Ascending aorta (tissue), 2 donors: ENCODE data around the gene MTREX. TPM values are rescaled to one million over a fixed set of nuclear protein-coding genes. Genes with fewer than 3 reads are reported as not detected.

ENCODE experiments used
- DNase-seq, 2 donors: peaks; one replicate each; pipeline ENCODE4 v3.0.0-alpha.2; 2019; ENCODE audit warnings: low spot score in 2 of 2
- H3K27ac ChIP-seq, 2 donors: fragments of 200-600 bp; sonication (generic); one replicate each; pipeline ENCODE4 v1.5.1; 2016 to 2017; ENCODE audit warnings: mild to moderate bottlenecking in 1 of 2
- H3K27me3 ChIP-seq: fragments of 200-600 bp; sonication (generic); one replicate; pipeline ENCODE4 v1.5.1; 2017
- H3K36me3 ChIP-seq, 2 donors: fragments of 200-600 bp; sonication (generic); one replicate each; pipeline ENCODE4 v1.5.1; 2016
- H3K4me1 ChIP-seq, 2 donors: fragments of 200-600 bp; sonication (generic); one replicate each; pipeline ENCODE4 v1.5.1; 2016 to 2017; ENCODE audit warnings: mild to moderate bottlenecking in 1 of 2
- H3K4me3 ChIP-seq, 2 donors: fragments of 200-600 bp; sonication (generic); one replicate each; pipeline ENCODE4 v1.5.1; 2016 to 2017; ENCODE audit warnings: mild to moderate bottlenecking in 1 of 2
- H3K9me3 ChIP-seq, 2 donors: fragments of 200-600 bp; sonication (generic); one replicate each; pipeline ENCODE4 v1.5.1; 2016
- intact Hi-C: fragments of 100-400 bp; cut with DNase I; formaldehyde crosslinking; loops from one replicate; pipeline ENCODE4 v1.15.1; 2023
- total RNA-seq: library from RNA; depleted of rRNA; stranded (reverse); fragments of >200 nt; gene quantifications from one replicate; pipeline ENCODE4 v1.1.0, GENCODE V29; 2016
- TF ChIP-seq, protein P1 (sequence below), 3 experiments: fragments of 200-600 bp in 2 of 3; fragments of 450-650 bp in 1 of 3; sonication (generic) in 2 of 3; IDR thresholded peaks; one replicate each; pipeline ENCODE4 v1.5.1; 2016 to 2019; ENCODE audit warnings: antibody characterized with exemption in 3 of 3, mild to moderate bottlenecking in 1 of 3, moderate library complexity in 1 of 3

Gene MTREX
- total RNA-seq, 1 donor from 2014 or later, result 17.1 TPM

DNA sequence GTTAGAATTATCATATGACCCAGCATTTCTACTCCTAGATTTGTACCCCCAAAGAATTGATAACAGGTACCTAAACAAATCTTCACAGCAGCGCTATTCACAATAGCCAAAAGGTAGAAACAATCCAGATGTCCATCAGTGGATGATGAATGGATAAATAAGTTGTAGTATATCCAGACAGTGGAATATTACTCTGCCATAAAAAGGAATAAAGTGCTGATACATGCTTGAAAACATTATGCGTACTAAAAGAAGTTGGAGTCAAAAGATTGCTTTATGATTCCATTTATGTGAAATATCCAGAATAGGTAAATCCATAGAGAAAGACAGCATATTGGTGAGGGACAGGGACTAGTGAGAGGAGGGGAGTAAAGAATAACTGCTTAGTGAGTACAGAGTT, 26.0 kb downstream of the MTREX start:
- Histone ChIP-seq H3K27ac (no peak overlapping the region), H3K9me3 (no peaks in the 10 kb centered on the region), H3K4me3 (no peak overlapping the region), H3K36me3 (peaks cover 6 to 17% of the 10 kb centered on the region in 2 donors), H3K4me1 (peaks cover 0 to 5% of the 10 kb centered on the region in 2 donors), H3K27me3 (no peaks in the 10 kb centered on the region)
- TF ChIP-seq, protein P1, sequence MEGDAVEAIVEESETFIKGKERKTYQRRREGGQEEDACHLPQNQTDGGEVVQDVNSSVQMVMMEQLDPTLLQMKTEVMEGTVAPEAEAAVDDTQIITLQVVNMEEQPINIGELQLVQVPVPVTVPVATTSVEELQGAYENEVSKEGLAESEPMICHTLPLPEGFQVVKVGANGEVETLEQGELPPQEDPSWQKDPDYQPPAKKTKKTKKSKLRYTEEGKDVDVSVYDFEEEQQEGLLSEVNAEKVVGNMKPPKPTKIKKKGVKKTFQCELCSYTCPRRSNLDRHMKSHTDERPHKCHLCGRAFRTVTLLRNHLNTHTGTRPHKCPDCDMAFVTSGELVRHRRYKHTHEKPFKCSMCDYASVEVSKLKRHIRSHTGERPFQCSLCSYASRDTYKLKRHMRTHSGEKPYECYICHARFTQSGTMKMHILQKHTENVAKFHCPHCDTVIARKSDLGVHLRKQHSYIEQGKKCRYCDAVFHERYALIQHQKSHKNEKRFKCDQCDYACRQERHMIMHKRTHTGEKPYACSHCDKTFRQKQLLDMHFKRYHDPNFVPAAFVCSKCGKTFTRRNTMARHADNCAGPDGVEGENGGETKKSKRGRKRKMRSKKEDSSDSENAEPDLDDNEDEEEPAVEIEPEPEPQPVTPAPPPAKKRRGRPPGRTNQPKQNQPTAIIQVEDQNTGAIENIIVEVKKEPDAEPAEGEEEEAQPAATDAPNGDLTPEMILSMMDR (IDR thresholded peaks at IDR 0.05), result no peak
- no peak for DNase-seq
- intact Hi-C loops, result no loop called here

DNA sequence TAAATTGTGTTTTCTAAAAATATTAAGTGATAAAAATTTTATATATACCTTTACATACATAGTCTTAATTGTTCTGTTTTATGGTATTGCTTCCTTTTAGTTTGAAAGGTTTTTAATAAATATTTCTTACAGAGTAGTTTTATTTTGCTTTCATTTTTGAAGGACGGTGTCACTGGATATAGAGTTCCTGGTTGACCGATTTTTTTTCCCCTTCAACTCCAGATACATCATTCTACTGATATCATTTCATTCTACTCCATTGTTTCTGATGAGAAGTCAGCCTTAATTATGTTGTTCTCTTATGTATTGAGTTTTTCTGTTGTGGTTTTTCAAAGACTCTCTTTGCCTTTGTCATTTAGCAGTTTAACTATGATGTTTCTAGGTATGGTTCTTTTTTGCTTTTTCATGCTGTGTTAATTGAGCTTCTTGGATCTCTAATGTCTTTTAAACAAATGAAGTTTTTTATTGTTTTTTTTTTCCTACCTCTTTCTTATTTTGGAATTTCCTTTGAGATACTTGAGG, 30.4 kb downstream of the MTREX start:
- Histone ChIP-seq H3K4me3 (peak overlapping the region in 1 of 2 donors; percentile 34), H3K4me1 (peaks cover 0 to 12% of the 10 kb centered on the region in 2 donors), H3K36me3 (no peaks in the 10 kb centered on the region), H3K27ac (peak overlapping the region; percentile 38 to 63), H3K27me3 (no peaks in the 10 kb centered on the region), H3K9me3 (no peaks in the 10 kb centered on the region)
- DNase-seq, result no peak
- intact Hi-C loops, result no loop called here
- TF ChIP-seq, protein P1 (IDR thresholded peaks at IDR 0.05), result no peak

DNA sequence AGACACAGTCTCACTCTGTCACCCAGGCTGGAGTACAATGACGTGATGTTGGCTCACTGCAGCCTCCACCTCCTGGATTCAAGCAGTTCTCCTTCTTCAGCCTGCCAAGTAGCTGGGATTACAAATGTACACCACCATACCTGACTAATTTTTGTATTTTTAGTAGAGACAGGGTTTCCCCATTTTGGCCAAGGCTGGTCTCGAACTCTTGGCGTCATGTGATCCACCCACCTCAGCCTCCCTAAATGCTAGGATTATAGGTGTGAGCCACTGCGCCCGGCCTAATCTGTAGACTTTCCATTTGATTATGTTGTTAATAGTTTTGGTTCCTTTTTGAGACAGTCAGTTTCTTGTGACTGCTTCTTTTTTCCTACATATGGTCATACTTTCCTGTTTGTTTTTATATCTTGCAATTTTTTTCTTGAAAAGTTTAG, 31.0 kb downstream of the MTREX start:
- Histone ChIP-seq H3K9me3 (no peaks in the 10 kb centered on the region), H3K27me3 (no peaks in the 10 kb centered on the region), H3K4me3 (no peak overlapping the region), H3K4me1 (peaks cover 0 to 15% of the 10 kb centered on the region in 2 donors), H3K36me3 (no peaks in the 10 kb centered on the region), H3K27ac (peak overlapping the region; percentile 38 to 63)
- DNase-seq, result peak; percentile 39 to 76
- intact Hi-C loops, result no loop called here
- TF ChIP-seq, protein P1 (IDR thresholded peaks at IDR 0.05), result no peak

DNA sequence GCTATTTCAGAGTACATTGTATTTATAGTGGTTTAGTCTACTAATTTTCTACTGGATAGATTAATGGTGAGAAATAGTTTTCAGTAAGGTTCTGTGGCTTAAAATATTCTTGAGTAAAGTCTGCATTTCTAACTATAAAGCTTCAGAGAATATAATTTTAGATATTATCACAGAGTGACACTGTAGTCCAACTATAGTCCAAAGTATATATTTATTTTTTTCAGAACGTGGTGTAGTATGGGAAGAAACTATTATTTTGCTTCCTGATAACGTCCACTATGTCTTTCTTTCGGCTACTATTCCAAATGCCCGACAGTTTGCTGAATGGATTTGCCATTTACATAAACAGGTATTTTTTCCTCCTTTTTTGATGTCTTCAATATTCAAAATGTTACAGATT, 35.3 kb downstream of the MTREX start:
- intact Hi-C loops, result loop anchor here (5.0 kb wide), 1 partner anchor 349 kb away; no protein-coding TSS in a partner anchor
- Histone ChIP-seq H3K36me3 (peaks cover 23 to 28% of the 10 kb centered on the region in 2 donors), H3K27ac (peak overlapping the region; percentile 55 to 71), H3K4me1 (peaks cover 0 to 18% of the 10 kb centered on the region in 2 donors), H3K27me3 (no peaks in the 10 kb centered on the region), H3K4me3 (peak overlapping the region; percentile 21 to 36), H3K9me3 (no peaks in the 10 kb centered on the region)
- DNase-seq, result no peak
- TF ChIP-seq, protein P1 (IDR thresholded peaks at IDR 0.05), result no peak

DNA sequence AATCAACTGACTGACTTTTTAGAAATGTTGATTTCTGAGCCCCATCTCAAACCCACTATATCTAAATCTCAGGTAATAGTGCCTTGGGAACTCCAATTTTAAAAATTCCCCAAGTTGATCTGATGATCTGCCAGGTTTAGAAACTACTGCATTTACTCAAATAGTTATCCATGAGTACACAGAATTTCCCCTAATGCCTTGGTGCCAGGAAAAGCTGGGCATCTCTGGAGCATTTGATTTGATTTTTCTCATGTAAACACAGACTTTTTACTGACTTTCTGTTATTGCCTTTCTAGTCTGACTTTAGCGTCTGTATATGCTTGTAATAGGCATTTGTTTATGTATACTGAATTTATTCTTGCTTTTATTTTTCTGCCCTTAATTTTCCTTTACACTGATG, 35.8 kb downstream of the MTREX start:
- H3K36me3 ChIP-seq, result peaks cover 25 to 32% of the 10 kb centered on the region in 2 donors
- no peaks in the 10 kb centered on the region for H3K27me3 ChIP-seq
- peak overlapping the region in 1 of 2 donors; percentile 36 for H3K4me3 ChIP-seq
- intact Hi-C loops, result loop anchor here (5.0 kb wide), 1 partner anchor 349 kb away; no protein-coding TSS in a partner anchor
- peak overlapping the region; percentile 55 to 71 for H3K27ac ChIP-seq
- peaks cover 0 to 14% of the 10 kb centered on the region in 2 donors for H3K4me1 ChIP-seq
- no peak for DNase-seq
- no peaks in the 10 kb centered on the region for H3K9me3 ChIP-seq
- TF ChIP-seq, protein P1 (IDR thresholded peaks at IDR 0.05), result no peak
